ENCODE results near the gene HECW1. TPM values are rescaled to one million over a fixed set of nuclear protein-coding genes. Genes with fewer than 3 reads are reported as not detected.

Gene HECW1
- total and polyA plus RNA-seq, 2 of the 13 experiments (the other 11 are each of a cell fraction or from before 2014, with no cell fraction given): not detected

- TF ChIP-seq ZNF609 (CRISPR knock-in tag; IDR thresholded peaks at IDR 0.05; ENCODE audit: borderline replicate concordance) (no peak; the same call in 1 of the 2 replicates), ZNF644 (CRISPR knock-in tag; IDR thresholded peaks at IDR 0.05; ENCODE audit: low read depth) (no peak; the same call in 1 of the 2 replicates), PHF8 (CRISPR knock-in tag; IDR thresholded peaks at IDR 0.05) (peak; percentile 80), IKZF5 (CRISPR knock-in tag; IDR thresholded peaks at IDR 0.05) (peak; percentile 89; the same call in 1 of the 2 replicates), ZSCAN25 (CRISPR knock-in tag; IDR thresholded peaks at IDR 0.05) (peak; percentile 78), RCOR2 (CRISPR knock-in tag; IDR thresholded peaks at IDR 0.05) (no peak), REST (IDR thresholded peaks at IDR 0.05; ENCODE audit: borderline replicate concordance in 1 of 2, low read depth in 1 of 2, low read length in 2 of 2) (peak in 1 of 2 experiments; percentile 48; a peak in 1 of 4 replicates), KMT2A (CRISPR knock-in tag; IDR thresholded peaks at IDR 0.05) (peak; percentile 81), EHMT2 (IDR thresholded peaks at IDR 0.05; ENCODE audit: borderline replicate concordance, low read depth, low read length) (no peak), ZNF766 (CRISPR knock-in tag; IDR thresholded peaks at IDR 0.05; ENCODE audit: borderline replicate concordance) (no peak), ERF (CRISPR knock-in tag; IDR thresholded peaks at IDR 0.05) (peak; percentile 70), ATF2 (CRISPR knock-in tag; IDR thresholded peaks at IDR 0.05) (peak; percentile 60; the same call in 1 of the 2 replicates), ESRRA (CRISPR knock-in tag; IDR thresholded peaks at IDR 0.05; ENCODE audit: low read depth) (peak; percentile 58; the same call in 1 of the 2 replicates), ZNF790 (CRISPR knock-in tag; IDR thresholded peaks at IDR 0.05; ENCODE audit: borderline replicate concordance) (peak; percentile 56; the same call in 1 of the 2 replicates), BRF2 (CRISPR knock-in tag; IDR thresholded peaks at IDR 0.05) (no peak)
Measured at GRCh38 chr7:43582503-43583423, 470.3 kb downstream of the HECW1 start, which contains the start of gene STK17A (continued).

All from HepG2 (cell line).